Uterus (tissue), 4 donors: ENCODE data around the gene MAB21L2. TPM values are rescaled to one million over a fixed set of nuclear protein-coding genes. Genes with fewer than 3 reads are reported as not detected.
A peak's percentile ranks its signal among the peaks of the same experiment; 100 is the strongest.

Experiments used
- DNase-seq, 2 donors: peaks; one replicate each; pipeline ENCODE4 v3.0.0-alpha.2; 2019 to 2020
- H3K27ac ChIP-seq, 2 donors: fragments of 200-600 bp; sonication (generic); 1 replicate in 1 of 2; 2 replicates in 1 of 2; pipeline ENCODE4 v1.5.1; 2016 to 2018
- H3K27me3 ChIP-seq, 2 donors: fragments of 200-600 bp; sonication (generic); one replicate each; pipeline ENCODE4 v1.5.1; 2018 to 2019; ENCODE audit warnings: control low read depth in 1 of 2
- H3K36me3 ChIP-seq, 2 donors: fragments of 200-600 bp; sonication (generic); one replicate each; pipeline ENCODE4 v1.5.1; 2019; ENCODE audit warnings: control low read depth in 1 of 2
- H3K4me1 ChIP-seq, 2 donors: fragments of 200-600 bp; sonication (generic); one replicate each; pipeline ENCODE4 v1.5.1; 2018 to 2019; ENCODE audit warnings: control low read depth in 1 of 2
- H3K4me3 ChIP-seq, 2 donors: fragments of 200-600 bp; sonication (generic); 1 replicate in 1 of 2; 2 replicates in 1 of 2; pipeline ENCODE4 v1.5.1; 2018 to 2019; ENCODE audit warnings: mild to moderate bottlenecking in 1 of 2
- H3K9me3 ChIP-seq, 2 donors: fragments of 200-600 bp; sonication (generic); one replicate each; pipeline ENCODE4 v1.5.1; 2019; ENCODE audit warnings: control low read depth in 1 of 2
- CTCF ChIP-seq, 4 experiments: fragments of 200-600 bp in 2 of 4; fragments of 450-650 bp in 2 of 4; sonication (generic) in 2 of 4; IDR thresholded peaks; one replicate each; pipeline ENCODE4 v1.5.1; 2016 to 2019; ENCODE audit warnings: antibody characterized with exemption in 4 of 4, mild to moderate bottlenecking in 2 of 4, moderate library complexity in 1 of 4
- POLR2A ChIP-seq, 2 donors: fragments of 450-650 bp; IDR thresholded peaks; one replicate each; pipeline ENCODE4 v1.6.1; 2016; ENCODE audit warnings: antibody characterized with exemption in 2 of 2, mild to moderate bottlenecking in 1 of 2, moderate library complexity in 1 of 2
- intact Hi-C: fragments of 100-400 bp; cut with DNase I; formaldehyde crosslinking; loops from one replicate; pipeline ENCODE4 v1.15.1; 2023; ENCODE audit warnings: low total_unique reads
- total RNA-seq, 4 donors: library from RNA; depleted of rRNA in 3 of 4; stranded (reverse); fragments of >200 nt in 3 of 4; gene quantifications; one replicate each; pipeline versions ENCODE4 v1.1.0 to v1.2.4, GENCODE V29; 2014 to 2023
- donor health status: DM: yes; HTN: yes; CAD: no.

Gene MAB21L2
- total RNA-seq, 4 donors from 2014 or later = not detected

- H3K4me3 ChIP-seq = no peak overlapping the region
Measured at GRCh38 chr4:150574678-150575077, 7.3 kb upstream of the MAB21L2 start.

GRCh38 chr4:150577796-150578195, 4.2 kb upstream of the MAB21L2 start:
- Histone ChIP-seq H3K27ac (no peak overlapping the region), H3K27me3 (no peaks in the 10 kb centered on the region), H3K9me3 (no peaks in the 10 kb centered on the region), H3K4me3 (no peak overlapping the region), H3K36me3 (no peaks in the 10 kb centered on the region), H3K4me1 (no peaks in the 10 kb centered on the region)
- DNase-seq = no peak
- intact Hi-C loops = no loop called here
- TF ChIP-seq POLR2A (IDR thresholded peaks at IDR 0.05) = no peak
- TF ChIP-seq CTCF (IDR thresholded peaks at IDR 0.05) = no peak

More at GRCh38 chr4:150574678-150575077, 7.3 kb upstream of the MAB21L2 start:
- Histone ChIP-seq H3K27ac (no peak overlapping the region), H3K4me1 (no peaks in the 10 kb centered on the region), H3K27me3 (no peaks in the 10 kb centered on the region), H3K9me3 (no peaks in the 10 kb centered on the region), H3K36me3 (no peaks in the 10 kb centered on the region)
- TF ChIP-seq POLR2A (IDR thresholded peaks at IDR 0.05) = no peak
- TF ChIP-seq CTCF (IDR thresholded peaks at IDR 0.05) = no peak
- intact Hi-C loops = no loop called here
- no peak for DNase-seq

- Histone ChIP-seq H3K4me3 (no peak overlapping the region), H3K36me3 (no peaks in the 10 kb centered on the region), H3K4me1 (no peaks in the 10 kb centered on the region), H3K9me3 (no peaks in the 10 kb centered on the region), H3K27me3 (no peaks in the 10 kb centered on the region), H3K27ac (no peak overlapping the region)
- no peak for DNase-seq
- TF ChIP-seq POLR2A (IDR thresholded peaks at IDR 0.05) = no peak
- intact Hi-C loops = no loop called here
Measured at GRCh38 chr4:150578745-150579501, 3.0 kb upstream of the MAB21L2 start.

GRCh38 chr4:150579551-150580234, 2.3 kb upstream of the MAB21L2 start:
- Histone ChIP-seq H3K27ac (no peak overlapping the region), H3K4me1 (no peaks in the 10 kb centered on the region), H3K9me3 (no peaks in the 10 kb centered on the region), H3K27me3 (no peaks in the 10 kb centered on the region), H3K36me3 (no peaks in the 10 kb centered on the region), H3K4me3 (peak overlapping the region; percentile 16 to 22)
- no peak for TF ChIP-seq CTCF (IDR thresholded peaks at IDR 0.05)
- TF ChIP-seq POLR2A (IDR thresholded peaks at IDR 0.05) = no peak
- DNase-seq = peak in 1 of 2 donors; percentile 14
- intact Hi-C loops = no loop called here

- Histone ChIP-seq H3K4me1 (no peaks in the 10 kb centered on the region), H3K27ac (no peak overlapping the region), H3K4me3 (peak overlapping the region in 1 of 2 donors; percentile 22), H3K9me3 (no peaks in the 10 kb centered on the region), H3K36me3 (no peaks in the 10 kb centered on the region), H3K27me3 (no peaks in the 10 kb centered on the region)
- no peak for TF ChIP-seq POLR2A (IDR thresholded peaks at IDR 0.05)
- no peak for TF ChIP-seq CTCF (IDR thresholded peaks at IDR 0.05)
- intact Hi-C loops = no loop called here
- DNase-seq = no peak
Measured at GRCh38 chr4:150580306-150580705, 1.6 kb upstream of the MAB21L2 start.
